NT2/D1 (cell line): Measurements from ENCODE around the gene SPAAR.

Experiments
- DNase-seq: peaks from one replicate; pipeline ENCODE4 v3.0.0-alpha.2; 2011; ENCODE audit warnings: low read depth, low spot score
- H3K27me3 ChIP-seq: 2 replicates; pipeline ENCODE4 v1.6.0; 2011; ENCODE audit warnings: mild to moderate bottlenecking; ENCODE audit not compliant: insufficient read length, insufficient read depth
- H3K36me3 ChIP-seq: 2 replicates; pipeline ENCODE4 v1.6.1; 2011; ENCODE audit warnings: mild to moderate bottlenecking, low read length, mixed read lengths; ENCODE audit not compliant: insufficient read depth, insufficient read length
- H3K4me1 ChIP-seq: 2 replicates; pipeline ENCODE4 v1.5.1; 2011; ENCODE audit not compliant: insufficient read depth, insufficient read length
- H3K4me3 ChIP-seq: 2 replicates; pipeline ENCODE4 v1.5.1; 2011; ENCODE audit warnings: low read depth; ENCODE audit not compliant: insufficient read length
- H3K9ac ChIP-seq: 2 replicates; pipeline ENCODE4 v1.6.0; 2011; ENCODE audit warnings: low read depth; ENCODE audit not compliant: insufficient read length
- H3K9me3 ChIP-seq: 2 replicates; pipeline ENCODE4 v1.5.1; 2011; ENCODE audit warnings: mild to moderate bottlenecking, low read length; ENCODE audit not compliant: insufficient read depth
- SUZ12 ChIP-seq: IDR thresholded peaks from 2 replicates; pipeline ENCODE4 v1.6.1; 2011; ENCODE audit not compliant: insufficient read length, insufficient read depth; ENCODE audit errors: extremely low read depth
- YY1 ChIP-seq: IDR thresholded peaks from 2 replicates; pipeline ENCODE4 v1.6.1; 2011; ENCODE audit not compliant: insufficient read length, insufficient read depth
- ZNF274 ChIP-seq: IDR thresholded peaks from 2 replicates; pipeline ENCODE4 v1.6.1; 2011; ENCODE audit warnings: mild to moderate bottlenecking, low read depth, low read length

SPAAR gene

DNA sequence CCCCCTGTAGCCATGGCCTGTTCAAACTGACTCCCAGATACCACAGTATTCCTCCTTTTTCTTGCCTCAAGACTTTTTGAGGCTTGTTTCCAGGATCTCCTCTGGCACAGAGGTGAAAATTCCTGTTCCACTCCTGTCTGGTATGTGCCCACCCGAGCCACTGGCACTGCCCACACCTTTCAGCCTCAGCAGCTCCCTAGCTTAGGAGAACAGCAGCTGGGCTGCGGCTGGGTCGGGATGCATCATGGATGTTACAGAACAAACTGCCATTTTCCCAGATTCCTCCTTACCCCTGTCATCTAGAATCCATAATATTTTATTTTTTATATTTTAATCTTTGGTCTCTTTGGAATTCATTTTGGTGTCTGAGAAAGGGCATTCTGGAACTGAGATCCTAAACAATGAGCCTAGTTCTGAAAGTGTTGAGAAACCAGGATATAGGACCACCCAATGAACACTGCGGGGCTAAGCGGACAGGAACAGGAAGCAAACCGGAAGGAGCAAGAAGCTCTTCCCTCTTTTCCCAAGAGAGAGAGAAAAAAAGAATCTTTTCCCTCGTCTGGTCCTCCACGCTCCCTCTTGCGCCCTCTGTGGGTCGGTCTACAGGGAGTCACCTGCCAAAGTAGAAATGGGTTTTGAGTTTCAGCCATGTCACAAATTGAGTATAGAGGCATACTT lies 36.2 kb downstream of the SPAAR start:
- no peak for TF ChIP-seq SUZ12
- TF ChIP-seq YY1, result no peak
- no peak for TF ChIP-seq ZNF274
- DNase-seq, result peak; percentile 69
- no peak overlapping the region for H3K4me3 ChIP-seq
- no peaks in the 10 kb centered on the region for H3K9me3 ChIP-seq
- H3K36me3 ChIP-seq, result no peaks in the 10 kb centered on the region
- no peak overlapping the region for H3K9ac ChIP-seq
- H3K27me3 ChIP-seq, result no peaks in the 10 kb centered on the region
- no peaks in the 10 kb centered on the region for H3K4me1 ChIP-seq

DNA sequence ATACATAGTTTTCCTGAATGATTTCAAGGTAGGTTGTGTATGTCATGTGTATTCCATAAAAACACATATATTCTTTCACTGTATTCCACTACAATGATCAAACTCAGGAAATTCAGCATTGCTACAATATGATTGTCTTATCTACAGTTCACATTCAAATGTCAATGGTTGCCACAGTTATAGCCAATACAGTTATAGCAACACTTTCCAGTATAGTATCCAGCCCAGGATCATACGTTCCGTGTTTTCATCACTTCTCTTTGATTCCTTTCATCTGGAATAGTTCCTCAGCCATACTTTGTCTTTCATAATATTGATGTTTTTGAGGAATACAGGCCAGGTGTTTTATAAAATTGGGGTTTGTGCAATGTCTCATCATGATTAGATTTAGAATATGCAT lies 39.2 kb downstream of the SPAAR start:
- no peak for DNase-seq
- Histone ChIP-seq H3K4me3 (no peak overlapping the region), H3K9ac (no peak overlapping the region), H3K9me3 (no peaks in the 10 kb centered on the region), H3K4me1 (no peaks in the 10 kb centered on the region), H3K36me3 (no peaks in the 10 kb centered on the region), H3K27me3 (no peaks in the 10 kb centered on the region)
- TF ChIP-seq YY1 (no peak), SUZ12 (no peak), ZNF274 (no peak)

DNA sequence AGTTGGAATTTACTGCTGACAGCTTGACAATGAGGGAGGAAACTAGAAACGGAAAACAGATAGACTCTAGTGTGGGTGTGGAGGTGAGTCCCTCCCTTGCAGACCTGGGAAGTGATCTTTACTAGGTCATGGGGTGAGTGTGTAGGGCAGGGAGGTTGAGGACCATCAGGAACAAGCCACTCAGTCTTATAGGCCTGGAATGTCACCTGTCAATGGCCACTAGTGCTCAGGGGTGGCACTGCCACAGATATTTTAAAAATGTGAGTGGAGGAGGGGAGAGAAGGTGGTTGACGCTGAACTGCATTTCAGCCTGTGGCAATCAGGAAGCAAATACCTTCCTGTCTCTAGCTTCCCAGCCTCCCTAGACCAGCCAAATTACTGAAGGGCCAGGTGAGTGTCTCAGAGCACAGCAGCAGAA lies 39.6 kb downstream of the SPAAR start:
- Histone ChIP-seq H3K9ac (no peak overlapping the region), H3K9me3 (no peaks in the 10 kb centered on the region), H3K4me1 (no peaks in the 10 kb centered on the region), H3K4me3 (no peak overlapping the region), H3K27me3 (no peaks in the 10 kb centered on the region), H3K36me3 (no peaks in the 10 kb centered on the region)
- no peak for DNase-seq
- TF ChIP-seq YY1 (no peak), SUZ12 (no peak), ZNF274 (no peak)

DNA sequence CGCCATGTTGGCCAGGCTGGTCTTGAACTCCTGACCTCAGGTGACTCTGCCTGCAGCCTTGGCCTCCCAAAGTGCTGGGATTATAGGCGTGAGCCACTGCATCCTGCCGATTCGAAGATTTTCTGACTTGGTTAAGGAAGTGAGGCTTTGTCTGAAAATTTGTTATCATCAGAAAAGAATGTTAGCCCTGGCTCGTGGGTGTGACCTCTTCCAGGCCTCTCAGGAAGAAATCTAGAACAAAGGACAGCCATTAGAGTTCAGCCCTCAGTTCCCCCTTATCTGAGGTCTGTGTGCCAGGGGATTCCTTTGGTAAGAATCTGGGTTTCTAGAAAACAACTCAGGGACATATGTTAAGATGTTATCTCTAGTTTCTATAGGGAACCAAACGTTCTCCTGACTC lies 42.4 kb downstream of the SPAAR start:
- H3K9ac ChIP-seq, result no peak overlapping the region
- no peaks in the 10 kb centered on the region for H3K9me3 ChIP-seq
- no peak for DNase-seq
- H3K27me3 ChIP-seq, result no peaks in the 10 kb centered on the region
- TF ChIP-seq ZNF274 (no peak), SUZ12 (no peak), YY1 (no peak)
- H3K36me3 ChIP-seq, result no peaks in the 10 kb centered on the region
- no peak overlapping the region for H3K4me3 ChIP-seq
- H3K4me1 ChIP-seq, result no peaks in the 10 kb centered on the region

DNA sequence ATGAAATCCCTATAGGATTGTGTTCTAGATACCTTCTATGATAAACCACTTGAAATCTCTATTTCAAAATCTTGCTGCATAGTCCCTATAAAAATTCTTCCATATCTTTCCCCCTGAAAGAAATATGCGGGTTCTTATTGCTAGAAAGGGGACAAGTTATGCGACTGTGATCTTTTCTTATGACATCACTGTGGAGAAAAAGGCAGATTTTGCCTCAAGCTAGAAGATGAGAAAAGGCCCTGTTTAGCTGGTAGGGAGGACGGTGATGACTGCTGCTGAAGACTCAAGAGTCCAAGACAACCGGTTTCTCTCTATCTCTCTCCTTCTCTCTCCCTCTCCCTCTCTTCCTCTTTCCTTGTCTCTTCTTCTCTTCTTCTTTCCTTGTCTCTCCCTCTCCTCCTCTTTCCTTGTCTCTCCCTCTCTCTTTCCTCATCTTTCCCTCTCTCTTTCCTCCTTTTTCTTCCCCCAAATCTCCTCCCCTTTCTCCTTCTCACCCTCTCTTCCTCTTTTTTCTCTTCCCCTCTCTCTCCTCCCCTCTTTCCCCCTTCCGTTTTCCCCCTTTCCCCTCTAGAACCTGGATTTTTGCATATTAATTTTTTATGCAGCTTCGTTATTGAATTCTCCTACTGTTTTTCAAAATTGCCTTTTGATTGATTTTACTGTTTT lies 43.4 kb downstream of the SPAAR start:
- Histone ChIP-seq H3K9me3 (no peaks in the 10 kb centered on the region), H3K9ac (no peak overlapping the region), H3K36me3 (no peaks in the 10 kb centered on the region), H3K4me1 (no peaks in the 10 kb centered on the region), H3K4me3 (no peak overlapping the region), H3K27me3 (peaks cover 2% of the 10 kb centered on the region)
- TF ChIP-seq SUZ12 (no peak), ZNF274 (no peak), YY1 (no peak)
- no peak for DNase-seq

DNA sequence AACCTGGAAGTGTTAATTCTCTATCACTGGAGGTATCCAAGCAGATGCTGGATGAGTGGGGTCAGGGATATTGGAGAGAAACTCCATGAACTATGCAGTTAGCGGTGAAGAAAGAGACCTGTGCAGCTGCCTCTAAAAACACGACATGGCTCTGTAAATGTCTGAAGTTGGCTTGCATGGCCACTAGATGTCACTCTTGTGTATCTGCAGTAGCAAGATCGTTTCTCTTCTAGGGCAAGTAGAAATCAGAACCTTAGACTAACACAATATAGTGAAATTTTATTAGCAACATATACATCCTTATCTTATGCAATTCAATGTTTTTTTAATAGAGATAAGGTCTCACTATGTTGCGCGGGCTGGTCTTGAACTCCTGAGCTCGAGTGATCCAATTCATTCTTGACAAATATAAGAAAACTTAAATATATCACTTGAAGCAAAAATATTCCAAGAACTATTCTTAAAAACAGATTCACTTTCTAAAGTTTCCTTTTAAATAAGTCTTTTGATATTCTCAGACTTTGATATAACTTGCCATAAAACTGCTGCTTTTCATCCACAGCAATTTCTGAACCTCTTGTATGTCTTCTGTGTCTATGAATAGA lies 45.8 kb downstream of the SPAAR start:
- peak; percentile 74 for DNase-seq
- no peaks in the 10 kb centered on the region for H3K4me1 ChIP-seq
- peaks cover 4% of the 10 kb centered on the region for H3K27me3 ChIP-seq
- H3K9ac ChIP-seq, result no peak overlapping the region
- no peaks in the 10 kb centered on the region for H3K36me3 ChIP-seq
- TF ChIP-seq ZNF274 (no peak), SUZ12 (no peak), YY1 (no peak)
- H3K4me3 ChIP-seq, result no peak overlapping the region
- no peaks in the 10 kb centered on the region for H3K9me3 ChIP-seq

DNA sequence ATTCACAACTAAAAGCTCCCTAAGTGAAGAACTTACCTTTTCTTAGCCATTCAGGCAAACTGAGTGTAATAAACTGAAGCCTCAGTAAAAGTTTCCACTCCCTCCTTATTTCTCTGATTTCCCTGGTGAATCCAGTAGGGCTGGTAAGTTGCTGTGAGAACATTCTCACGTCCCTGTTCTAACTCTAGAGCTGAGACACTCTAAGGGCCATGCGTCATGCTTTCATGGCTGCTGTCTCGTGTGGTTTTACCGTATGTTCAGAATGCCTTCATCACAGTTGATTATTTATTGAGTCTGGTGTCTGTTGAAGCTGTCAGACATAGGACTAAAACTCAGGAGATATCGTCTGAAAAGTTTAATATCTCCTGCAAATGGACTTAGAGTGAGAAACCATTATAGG lies 47.4 kb downstream of the SPAAR start:
- Histone ChIP-seq H3K4me1 (no peaks in the 10 kb centered on the region), H3K27me3 (peaks cover 4% of the 10 kb centered on the region), H3K4me3 (no peak overlapping the region), H3K9me3 (no peaks in the 10 kb centered on the region), H3K9ac (no peak overlapping the region), H3K36me3 (no peaks in the 10 kb centered on the region)
- DNase-seq, result no peak
- no peak for TF ChIP-seq YY1
- TF ChIP-seq ZNF274, result no peak
- TF ChIP-seq SUZ12, result no peak
